Measurements from ENCODE around the gene ABTB2.

- TF ChIP-seq POLR2AphosphoS5 (IDR thresholded peaks at IDR 0.05; ENCODE audit: control insufficient read depth, insufficient read depth, low read depth, low read length): no peak
- no peak for TF ChIP-seq CTCF (IDR thresholded peaks at IDR 0.05 in 2 of 3, conservative IDR thresholded peaks at IDR 0.05 in 1 of 3; ENCODE audit: insufficient read depth in 2 of 3, low read depth in 1 of 3, low read length in 3 of 3)
- no peak for TF ChIP-seq NR3C1 (CRISPR knock-in tag; IDR thresholded peaks at IDR 0.05)
- TF ChIP-seq ATF2 (CRISPR knock-in tag; IDR thresholded peaks at IDR 0.05): no peak
- no peak for TF ChIP-seq JUND (IDR thresholded peaks at IDR 0.05; ENCODE audit: borderline replicate concordance, low read depth, low read length)
- no peak for TF ChIP-seq JUND (tag; IDR thresholded peaks at IDR 0.05; ENCODE audit: borderline replicate concordance, low read depth, low read length)
- TF ChIP-seq DPF2 (IDR thresholded peaks at IDR 0.05): no peak
- TF ChIP-seq ZNF395 (CRISPR knock-in tag; IDR thresholded peaks at IDR 0.05): no peak
- no peak for TF ChIP-seq ZNF232 (CRISPR knock-in tag; IDR thresholded peaks at IDR 0.05)
Measured at GRCh38 chr11:34238533-34238932, 119.3 kb downstream of the ABTB2 start.

All from K562 (cell line).